ACHN (cell line): ENCODE data around the gene FBXL12.

Source experiments
- DNase-seq: peaks from one replicate; pipeline ENCODE4 v3.0.0-alpha.2; 2015
- in situ Hi-C: cut with HindIII; loops from 2 replicates; pipeline ENCODE4 v1.10.0; 2017; ENCODE audit warnings: low sequenced_read_pairs, low pct_ligation_motif_present, low pct_unique_long_range_greater_than_20kb

Gene FBXL12, protein sequence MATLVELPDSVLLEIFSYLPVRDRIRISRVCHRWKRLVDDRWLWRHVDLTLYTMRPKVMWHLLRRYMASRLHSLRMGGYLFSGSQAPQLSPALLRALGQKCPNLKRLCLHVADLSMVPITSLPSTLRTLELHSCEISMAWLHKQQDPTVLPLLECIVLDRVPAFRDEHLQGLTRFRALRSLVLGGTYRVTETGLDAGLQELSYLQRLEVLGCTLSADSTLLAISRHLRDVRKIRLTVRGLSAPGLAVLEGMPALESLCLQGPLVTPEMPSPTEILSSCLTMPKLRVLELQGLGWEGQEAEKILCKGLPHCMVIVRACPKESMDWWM

DNA sequence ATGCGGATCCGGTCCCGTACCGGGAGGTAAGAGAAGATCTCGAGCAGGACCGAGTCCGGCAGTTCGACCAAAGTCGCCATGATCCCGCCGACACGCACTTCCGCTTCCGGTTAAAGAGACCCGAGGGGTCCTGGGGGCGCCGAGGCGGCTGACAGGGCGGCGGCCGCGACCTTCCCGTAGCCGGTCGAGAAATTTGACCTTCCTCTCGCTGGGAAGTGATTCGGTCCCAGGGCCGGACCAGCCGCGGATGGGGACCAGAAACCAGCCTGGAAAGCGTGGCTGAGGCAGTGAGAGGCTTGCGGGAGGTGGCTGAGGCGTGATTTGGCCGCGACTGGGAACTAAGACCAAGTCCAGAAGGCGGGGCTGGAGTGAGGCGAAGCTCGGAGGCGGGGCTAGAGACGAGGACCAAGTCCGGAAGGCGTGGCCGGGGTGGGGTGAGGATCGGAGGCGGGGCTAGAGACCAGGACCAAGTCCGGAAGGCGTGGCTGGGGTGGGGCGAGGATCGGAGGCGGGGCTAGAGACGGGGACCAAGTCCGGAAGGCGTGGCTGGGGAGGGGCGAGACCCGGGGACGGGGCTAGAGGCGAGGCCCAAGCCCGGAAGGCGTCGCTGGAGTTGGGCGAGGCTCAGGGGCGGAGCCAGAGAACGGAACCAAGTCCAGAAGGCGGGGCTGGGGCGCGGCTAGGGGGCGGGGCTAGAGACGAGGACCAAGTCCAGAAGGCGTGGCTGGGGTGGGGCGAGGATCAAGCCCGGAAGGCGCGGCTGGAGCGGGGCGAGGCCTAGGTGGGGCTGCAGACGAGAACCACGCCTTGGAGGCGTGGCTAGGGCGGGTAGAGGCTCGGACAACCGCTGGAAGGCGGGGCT is at the start of gene FBXL12:
FBXL12 (minus strand) TSS at position 346 of the 862 bp plus-strand sequence; CDS start at position 80, 266 bp downstream.
- in situ Hi-C loops: no loop called here
- DNase-seq: peak; percentile 98

DNA sequence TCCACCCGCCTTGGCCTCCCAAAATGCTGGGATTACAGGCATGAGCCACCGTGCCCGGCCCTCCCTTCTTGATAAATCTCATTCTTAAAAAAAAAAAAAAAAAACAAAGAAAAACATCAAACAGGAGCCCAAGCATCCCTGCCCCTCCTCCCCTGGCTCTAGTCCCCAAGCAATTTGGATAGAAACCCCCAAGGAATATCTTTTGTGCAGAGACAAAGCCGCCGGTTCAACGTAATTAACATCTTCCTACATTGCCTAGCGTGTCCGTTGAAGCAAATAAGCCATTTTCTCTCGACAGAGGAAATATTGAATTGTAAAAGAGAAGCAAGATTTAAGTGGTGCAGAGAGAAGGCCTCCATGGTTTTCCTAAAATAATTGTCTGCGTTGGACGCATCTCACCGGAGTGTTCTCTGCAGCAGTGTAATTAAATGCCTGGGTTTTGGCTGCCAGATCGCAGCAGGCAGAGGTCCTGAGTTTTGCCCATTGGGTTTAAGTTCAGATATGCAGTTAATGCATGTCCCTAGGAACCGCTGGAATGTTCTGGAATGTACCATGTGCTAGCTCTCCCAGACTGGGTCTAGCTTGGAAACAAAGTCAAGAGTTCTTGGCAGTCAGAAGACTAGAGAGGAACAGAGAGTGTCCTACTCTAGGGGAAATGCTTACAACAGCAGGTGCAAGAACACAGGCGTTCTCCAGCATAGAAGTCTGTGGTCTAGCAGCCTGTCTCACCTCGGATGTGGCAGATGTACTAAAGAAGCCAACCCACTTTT is 47.0 kb upstream of the FBXL12 start:
- DNase-seq: no peak
- in situ Hi-C loops: no loop called here

- no peak for DNase-seq
- in situ Hi-C loops: no loop called here
These were observed 44.9 kb upstream of the FBXL12 start for GRCh38 chr19:9863759-9864158.

DNA sequence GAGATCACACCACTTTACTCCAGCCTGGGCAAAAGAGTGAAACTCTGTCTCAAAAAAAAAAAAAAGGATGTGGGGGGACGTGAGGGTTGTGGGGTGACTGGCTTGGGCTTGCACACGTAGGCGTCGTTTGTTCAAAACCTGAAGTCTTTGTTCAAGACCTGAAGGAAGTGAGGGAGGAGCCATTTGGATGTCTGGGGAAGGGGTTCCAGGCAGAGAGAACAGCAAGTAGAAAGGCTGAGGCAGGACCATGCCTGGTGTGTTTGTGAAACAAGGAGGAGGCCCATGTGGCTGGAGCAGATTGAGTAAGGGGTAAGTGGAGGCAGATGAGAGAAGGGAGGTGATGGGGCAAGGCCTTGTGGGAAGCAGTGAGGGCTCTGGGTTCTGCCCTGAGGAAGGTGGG is 44.1 kb upstream of the FBXL12 start:
- DNase-seq: no peak
- in situ Hi-C loops: no loop called here

- DNase-seq: no peak
- in situ Hi-C loops: no loop called here
These were observed 42.6 kb upstream of the FBXL12 start for GRCh38 chr19:9861503-9861902.

GRCh38 chr19:9860407-9860806 is 41.5 kb upstream of the FBXL12 start:
- in situ Hi-C loops: no loop called here
- no peak for DNase-seq

DNA sequence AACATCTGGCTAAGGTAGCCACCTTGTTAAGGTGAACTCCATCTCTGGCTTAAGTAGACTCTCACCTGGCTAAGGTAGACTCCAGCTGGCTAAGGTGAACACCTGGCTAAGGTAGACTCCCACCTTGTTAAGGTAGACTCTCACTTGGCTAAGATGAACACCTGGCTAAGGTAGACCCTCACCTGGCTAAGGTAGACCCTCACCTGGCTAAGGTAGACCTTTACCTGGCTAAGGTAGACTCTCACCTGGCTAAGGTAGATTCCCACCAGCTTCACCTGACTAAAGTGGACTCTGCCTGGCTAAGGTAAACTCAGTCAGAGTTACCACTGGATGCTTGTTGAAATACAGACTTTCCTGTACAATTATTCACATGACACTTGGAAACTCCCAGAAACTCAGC is 39.9 kb upstream of the FBXL12 start:
- in situ Hi-C loops: no loop called here
- no peak for DNase-seq

DNA sequence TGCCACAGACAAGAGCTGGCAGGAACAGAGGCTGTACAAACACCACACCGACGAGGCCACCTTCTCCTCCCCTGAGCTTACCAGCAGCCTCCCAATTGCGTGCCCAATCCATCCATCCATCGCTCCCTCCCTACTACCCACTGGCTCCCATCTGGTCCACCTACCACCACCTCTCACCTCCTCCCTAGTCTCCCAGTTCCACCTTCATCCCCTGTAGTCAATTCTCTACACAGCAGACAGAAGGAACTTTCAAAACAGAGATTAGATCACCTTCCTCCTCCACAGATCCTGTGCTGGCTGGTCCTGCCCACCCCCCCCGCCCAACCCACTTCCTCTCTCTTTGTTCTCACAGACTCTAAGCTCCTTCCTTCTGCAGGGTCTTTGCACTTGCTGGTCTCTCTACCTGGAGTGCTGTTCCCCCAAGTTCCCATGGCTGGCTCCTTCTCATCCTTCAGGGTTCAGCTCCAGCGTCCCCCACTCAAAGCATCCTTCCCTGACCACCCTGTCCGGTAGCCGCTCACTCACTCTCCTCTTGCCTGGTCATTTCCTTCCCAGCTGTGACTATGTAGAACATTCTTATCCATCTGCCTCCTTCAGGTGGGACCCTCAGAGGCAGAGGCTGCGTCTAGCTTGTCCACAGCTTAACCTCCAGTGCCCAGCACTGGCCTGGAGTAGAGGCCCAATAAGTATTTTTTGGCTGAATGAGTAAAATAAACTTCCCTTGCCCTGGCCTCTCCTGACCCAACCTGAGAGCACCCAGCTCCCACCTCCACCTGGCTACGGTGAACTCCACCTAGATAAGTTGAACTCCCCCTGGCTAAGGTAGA is 39.3 kb upstream of the FBXL12 start:
- no peak for DNase-seq
- in situ Hi-C loops: no loop called here

GRCh38 chr19:9857076-9857721 is 38.3 kb upstream of the FBXL12 start:
- in situ Hi-C loops: no loop called here
- no peak for DNase-seq

DNA sequence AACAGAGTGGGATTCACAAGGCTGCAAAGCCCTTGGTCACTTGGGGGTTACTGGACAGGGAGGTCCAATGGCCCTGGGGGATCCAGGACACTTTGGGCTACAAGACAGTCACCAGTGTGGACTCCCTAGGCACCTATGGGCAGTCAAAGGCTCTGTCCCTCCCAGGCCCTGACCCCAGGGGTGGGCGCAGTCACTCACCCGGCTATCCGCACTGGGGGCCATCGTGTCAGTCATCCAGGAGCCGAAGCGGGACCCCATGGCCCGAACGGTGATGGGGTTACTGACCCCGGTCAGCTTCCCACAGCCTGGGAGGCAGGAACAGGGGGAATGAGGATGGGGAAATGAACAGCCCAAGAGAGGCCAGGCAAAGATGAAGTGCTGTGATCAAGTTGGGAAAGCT is 37.7 kb upstream of the FBXL12 start:
- in situ Hi-C loops: no loop called here
- DNase-seq: no peak

DNA sequence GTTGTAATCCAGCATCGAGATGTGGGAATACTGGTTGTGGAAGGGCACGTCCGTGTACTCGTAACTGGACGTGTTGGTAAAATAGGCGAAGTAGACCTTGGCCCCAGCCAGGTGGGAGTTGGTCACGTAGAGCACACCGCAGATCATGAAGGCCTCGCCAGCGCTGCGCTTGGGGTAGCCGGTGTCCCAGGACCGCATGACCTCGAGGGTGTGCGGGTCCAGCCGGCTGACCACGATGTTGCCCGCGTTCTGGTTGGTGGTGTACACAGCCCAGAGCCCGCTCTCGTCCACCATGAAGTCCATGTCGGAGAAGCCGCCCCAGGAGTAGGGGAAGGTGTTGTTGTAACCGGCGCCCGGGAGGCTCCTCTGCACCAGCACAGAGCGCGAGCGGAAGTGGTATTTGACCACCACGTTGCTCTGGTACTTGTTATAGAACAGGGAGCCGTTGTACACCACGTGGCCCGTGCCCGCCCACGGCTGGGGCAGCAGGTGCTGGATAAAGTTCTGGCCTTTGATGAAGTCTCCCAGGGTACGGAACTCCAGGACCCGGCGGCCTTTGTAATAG is 35.5 kb upstream of the FBXL12 start:
- DNase-seq: no peak
- in situ Hi-C loops: no loop called here

GRCh38 chr19:9850235-9850959 is 31.5 kb upstream of the FBXL12 start:
- DNase-seq: no peak
- in situ Hi-C loops: no loop called here

GRCh38 chr19:9849791-9850190 is 30.9 kb upstream of the FBXL12 start:
- DNase-seq: no peak
- in situ Hi-C loops: no loop called here

DNA sequence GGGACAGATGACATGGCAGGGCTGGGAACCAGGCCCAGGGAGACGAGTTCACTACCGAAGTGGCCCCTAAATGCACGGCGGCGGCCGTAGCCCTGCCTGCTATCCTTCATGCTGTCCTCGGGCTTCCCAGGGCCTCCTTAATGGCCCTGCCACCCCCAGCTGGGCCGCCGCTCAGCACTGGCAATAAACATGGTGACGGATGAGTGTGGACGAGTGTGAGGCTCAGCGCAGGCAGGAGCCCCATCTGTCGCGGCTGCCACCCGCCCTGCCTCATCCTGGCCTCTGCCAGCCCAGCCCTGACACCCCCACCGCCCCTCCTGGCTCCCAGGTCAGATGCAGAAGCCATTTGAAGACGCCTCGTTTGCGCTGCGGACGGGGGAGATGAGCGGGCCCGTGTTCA is 29.9 kb upstream of the FBXL12 start:
- in situ Hi-C loops: no loop called here
- no peak for DNase-seq

- in situ Hi-C loops: no loop called here
- no peak for DNase-seq
These were observed 29.2 kb upstream of the FBXL12 start for GRCh38 chr19:9848060-9848459.

GRCh38 chr19:9847087-9847671 is 28.3 kb upstream of the FBXL12 start:
- peak; percentile 67 for DNase-seq
- in situ Hi-C loops: no loop called here
